Large intestine (tissue), 3 donors: ENCODE results near the gene GDNF. TPM values are rescaled to one million over a fixed set of nuclear protein-coding genes. Genes with fewer than 3 reads are reported as not detected.
"Not testable (repeated sequence)": the region's sequence is repeated elsewhere in the genome, so short reads cannot be mapped to it uniquely, and the experiment has no call there.

ENCODE experiments used
- DNase-seq, 2 donors: peaks; one replicate each; pipeline versions ENCODE4 v3.0.0 to v3.0.0-alpha.2; 2013
- H3K27ac ChIP-seq: one replicate; pipeline ENCODE4 v1.5.1; 2013; ENCODE audit warnings: low read length
- H3K27me3 ChIP-seq: 2 replicates; pipeline ENCODE4 v1.6.1; 2013; ENCODE audit warnings: low read length; ENCODE audit not compliant: control insufficient read depth, insufficient read depth
- H3K36me3 ChIP-seq: 2 replicates; pipeline ENCODE4 v1.6.1; 2013; ENCODE audit warnings: low read length; ENCODE audit not compliant: control insufficient read depth, insufficient read depth
- H3K4me1 ChIP-seq: one replicate; pipeline ENCODE4 v1.6.1; 2013; ENCODE audit warnings: low read length; ENCODE audit not compliant: control insufficient read depth, insufficient read depth
- H3K4me3 ChIP-seq: one replicate; pipeline ENCODE4 v1.5.1; 2013; ENCODE audit warnings: low read length
- H3K9me3 ChIP-seq: one replicate; pipeline ENCODE4 v1.6.1; 2013; ENCODE audit warnings: mild to moderate bottlenecking, low read depth, low read length, moderate library complexity; ENCODE audit not compliant: control insufficient read depth
- WGBS: methylation state at CpG from one replicate; pipeline ENCODE4 v1.1.5; 2013; ENCODE audit warnings: low lambda C conversion rate; ENCODE audit not compliant: insufficient coverage; 5-methylcytosine and 5-hydroxymethylcytosine counted together
- polyA plus RNA-seq: library from polyadenylated mRNA; unstranded; fragments of 120-200 nt; gene quantifications from one replicate; pipeline ENCODE4 v1.2.1, GENCODE V29; 2013

GDNF gene
- polyA plus RNA-seq, 1 donor, result 4.2 TPM

DNA sequence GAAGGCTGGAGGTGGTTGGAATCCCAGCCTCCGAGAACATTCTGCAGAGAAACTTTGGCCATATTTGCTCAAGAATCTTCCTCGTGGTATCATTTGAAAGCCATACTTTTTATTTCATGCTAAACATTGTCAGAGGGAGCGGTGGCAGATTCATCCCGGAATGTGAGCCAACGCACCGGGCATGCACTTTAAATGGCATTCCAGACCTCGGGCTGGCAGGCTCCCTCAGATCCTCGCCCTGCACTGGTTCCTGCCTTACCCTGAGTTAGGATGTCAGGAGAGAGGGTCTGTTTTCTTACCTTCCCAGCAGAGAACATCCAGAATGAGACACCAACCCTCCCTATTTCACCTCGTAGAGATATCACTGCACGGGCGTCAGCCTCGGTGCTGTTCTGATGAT is 33.8 kb downstream of the GDNF start:
- Histone ChIP-seq H3K36me3 (no peaks in the 10 kb centered on the region), H3K4me3 (no peak overlapping the region), H3K27ac (no peak overlapping the region), H3K27me3 (peaks cover 4% of the 10 kb centered on the region), H3K9me3 (no peaks in the 10 kb centered on the region), H3K4me1 (no peaks in the 10 kb centered on the region)
- no CpG with 5 or more reads among the region's 12 CpGs for WGBS
- DNase-seq, result no peak

DNA sequence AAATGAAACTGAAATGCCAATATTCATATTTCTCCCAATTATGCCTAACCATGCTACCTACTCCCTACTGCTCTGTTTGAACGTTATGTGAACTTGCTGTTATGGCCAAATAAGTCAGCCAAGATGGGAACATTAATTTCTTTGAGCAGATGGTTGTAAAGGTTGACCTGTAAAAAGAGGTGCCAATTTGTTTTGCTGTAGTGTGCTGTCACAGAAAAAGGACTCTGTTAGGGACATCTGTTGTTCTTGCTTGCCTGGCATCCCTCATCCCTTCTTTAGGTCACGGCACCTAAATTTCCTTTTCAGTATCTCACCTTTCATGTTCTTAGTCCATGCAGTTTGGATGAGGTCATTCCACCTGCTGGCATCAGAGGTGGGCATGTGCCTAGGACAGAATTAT is 35.4 kb downstream of the GDNF start:
- H3K36me3 ChIP-seq, result no peaks in the 10 kb centered on the region
- H3K27ac ChIP-seq, result no peak overlapping the region
- H3K4me1 ChIP-seq, result no peaks in the 10 kb centered on the region
- 100% methylated on average over 1 of the region's 2 CpGs for WGBS
- peaks cover 3% of the 10 kb centered on the region for H3K27me3 ChIP-seq
- H3K4me3 ChIP-seq, result no peak overlapping the region
- H3K9me3 ChIP-seq, result no peaks in the 10 kb centered on the region
- no peak for DNase-seq

DNA sequence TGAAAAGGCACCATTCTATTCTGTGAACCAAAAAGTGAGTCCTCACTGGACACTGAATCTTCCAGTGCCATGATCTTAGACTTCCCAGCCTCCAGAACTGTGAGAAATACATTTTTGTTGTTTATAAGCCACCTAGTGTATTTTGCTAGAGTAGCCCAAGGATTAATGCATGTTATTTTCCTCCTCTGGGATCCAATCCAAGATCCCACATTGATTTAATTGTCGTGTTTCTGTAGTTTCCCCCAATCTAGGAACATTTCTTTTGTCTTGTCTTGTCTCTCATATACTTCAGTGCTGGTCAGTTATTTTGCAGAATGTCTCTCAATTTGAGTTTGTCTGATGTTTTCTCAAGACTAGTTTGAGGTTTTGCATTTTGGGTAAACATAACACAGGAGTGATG is 36.4 kb downstream of the GDNF start:
- WGBS, result no CpG with 5 or more reads among the region's 1 CpG
- no peaks in the 10 kb centered on the region for H3K36me3 ChIP-seq
- H3K27ac ChIP-seq, result no peak overlapping the region
- no peak for DNase-seq
- H3K9me3 ChIP-seq, result no peaks in the 10 kb centered on the region
- H3K27me3 ChIP-seq, result peaks cover 3% of the 10 kb centered on the region
- H3K4me3 ChIP-seq, result no peak overlapping the region
- H3K4me1 ChIP-seq, result no peaks in the 10 kb centered on the region

DNA sequence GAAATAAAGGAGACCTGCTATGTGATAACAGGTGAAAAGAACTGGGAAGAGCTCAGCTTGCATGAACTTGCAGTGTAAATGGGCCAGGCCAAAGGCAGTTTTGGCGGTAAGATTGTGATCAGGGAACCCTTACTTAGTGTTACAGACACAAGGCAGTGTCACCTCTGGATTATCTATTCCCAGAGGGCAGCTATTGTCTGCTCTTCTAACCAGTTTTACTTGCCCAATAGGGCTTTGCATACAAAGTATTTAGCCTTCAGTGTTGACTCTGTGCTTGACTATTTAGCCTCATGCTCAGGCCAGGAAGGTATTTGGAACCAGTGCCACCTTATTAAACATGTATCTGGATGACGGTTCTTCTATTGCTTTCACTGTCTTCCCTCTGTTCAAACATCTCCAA is 38.3 kb downstream of the GDNF start:
- WGBS, result no CpG with 5 or more reads among the region's 2 CpGs
- no peak overlapping the region for H3K27ac ChIP-seq
- H3K27me3 ChIP-seq, result no peaks in the 10 kb centered on the region
- H3K4me1 ChIP-seq, result no peaks in the 10 kb centered on the region
- no peaks in the 10 kb centered on the region for H3K9me3 ChIP-seq
- H3K4me3 ChIP-seq, result no peak overlapping the region
- H3K36me3 ChIP-seq, result no peaks in the 10 kb centered on the region
- no peak for DNase-seq

DNA sequence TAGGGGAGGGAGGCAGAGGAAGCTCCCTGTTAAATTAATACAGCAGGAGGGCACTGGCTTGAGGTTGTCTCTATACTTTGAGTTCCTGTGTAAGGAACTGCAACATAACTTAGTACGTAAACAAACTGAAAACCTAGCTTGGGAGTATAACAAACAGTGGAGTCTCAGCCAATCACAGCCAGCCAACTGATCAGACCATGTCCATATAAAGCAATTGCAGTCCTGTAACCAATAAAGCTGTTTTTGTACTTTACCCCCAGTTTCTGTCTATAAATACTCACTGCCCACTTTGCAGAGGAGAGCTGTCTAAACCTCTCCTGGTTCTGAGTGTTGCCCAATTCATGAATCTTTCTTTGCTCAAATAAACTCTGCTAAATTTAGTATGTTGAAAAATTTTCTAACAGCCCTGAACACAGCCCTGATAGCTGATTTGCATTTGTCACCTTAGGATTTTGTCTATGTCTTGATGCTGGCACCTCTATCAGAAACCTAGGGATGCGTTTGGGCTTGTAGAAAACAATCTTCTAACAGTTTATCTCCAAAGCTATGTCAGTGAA is 39.9 kb downstream of the GDNF start:
- H3K27ac ChIP-seq, result no peak overlapping the region
- no peak for DNase-seq
- no peaks in the 10 kb centered on the region for H3K9me3 ChIP-seq
- no peaks in the 10 kb centered on the region for H3K36me3 ChIP-seq
- no peak overlapping the region for H3K4me3 ChIP-seq
- 100% methylated on average over 1 of the region's 2 CpGs for WGBS
- no peaks in the 10 kb centered on the region for H3K4me1 ChIP-seq
- no peaks in the 10 kb centered on the region for H3K27me3 ChIP-seq

DNA sequence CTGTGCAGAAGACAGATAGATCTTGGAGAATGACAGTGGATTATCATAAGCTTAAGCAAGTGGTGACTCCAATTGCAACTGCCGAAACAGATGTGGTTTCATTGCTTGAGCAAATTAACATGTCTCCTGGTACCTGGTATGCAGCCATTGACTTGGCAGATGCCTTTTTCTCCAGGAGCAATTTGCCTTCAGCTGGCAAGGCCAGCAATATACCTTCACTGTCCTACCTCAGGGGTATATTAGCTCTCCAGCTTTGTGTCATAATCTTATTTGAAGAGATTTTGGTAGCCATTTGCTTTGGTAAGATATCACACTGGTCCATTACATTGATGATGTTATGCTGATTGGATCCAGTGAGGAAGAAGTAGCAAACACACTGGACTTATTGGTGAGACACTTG is 43.4 kb downstream of the GDNF start:
- H3K9me3 ChIP-seq, H3K27ac ChIP-seq, H3K4me3 ChIP-seq, H3K4me1 ChIP-seq, DNase-seq, H3K36me3 ChIP-seq, H3K27me3 ChIP-seq: not testable (repeated sequence)
- WGBS, result no CpG with 5 or more reads among the region's 1 CpG

DNA sequence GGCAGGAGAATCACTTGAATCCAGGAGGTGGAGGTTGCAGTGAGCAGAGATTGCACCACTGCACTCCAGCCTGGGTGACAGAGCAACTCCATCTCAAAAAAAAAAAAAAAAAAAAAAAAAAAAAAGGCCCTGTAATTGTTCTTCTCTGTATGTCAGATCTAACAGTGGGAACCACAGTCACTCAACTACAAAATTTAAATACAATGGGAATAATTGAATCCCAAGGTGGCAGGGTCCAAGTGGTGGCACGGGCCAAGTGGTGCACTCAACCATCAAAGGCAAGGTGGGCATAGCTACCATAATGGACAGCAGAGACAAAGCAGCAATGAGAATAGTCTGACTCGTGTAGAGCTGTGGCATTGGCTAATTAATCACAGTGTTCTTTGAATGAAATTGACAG is 44.5 kb downstream of the GDNF start:
- not testable (repeated sequence) for DNase-seq, H3K4me1 ChIP-seq, H3K27ac ChIP-seq, H3K4me3 ChIP-seq, H3K27me3 ChIP-seq, H3K36me3 ChIP-seq, H3K9me3 ChIP-seq
- no CpG with 5 or more reads among the region's 2 CpGs for WGBS

DNA sequence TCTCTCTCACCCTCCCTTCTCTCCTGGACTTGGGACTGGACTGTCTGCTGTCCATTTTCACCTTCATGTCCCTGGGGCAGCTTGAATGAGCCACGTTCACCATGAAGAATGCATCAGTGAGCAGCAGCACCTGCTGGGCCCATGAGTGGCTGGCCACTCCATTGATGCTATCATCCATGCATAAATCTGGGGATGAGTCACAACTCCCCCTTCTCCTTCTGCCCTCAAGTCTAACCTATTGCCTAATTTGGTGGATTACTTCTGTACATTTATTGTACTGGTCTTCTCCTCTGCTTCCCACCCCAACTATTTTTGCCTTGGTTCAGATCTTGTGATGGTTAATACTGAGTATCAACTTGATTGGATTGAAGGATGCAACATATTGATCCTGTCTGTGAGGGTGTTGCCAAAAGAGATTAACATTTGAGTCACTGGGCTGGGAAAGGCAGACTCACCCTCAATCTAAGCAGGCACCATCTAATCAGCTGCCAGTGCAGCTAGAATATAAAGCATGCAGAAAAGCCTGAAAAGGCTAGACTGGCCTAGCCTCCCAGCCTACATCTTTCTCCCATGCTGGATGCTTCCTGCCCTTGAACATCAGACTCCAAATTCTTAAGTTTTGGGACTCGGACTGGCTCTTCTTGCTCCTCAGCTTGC is 46.7 kb downstream of the GDNF start:
- H3K27me3 ChIP-seq, result no peaks in the 10 kb centered on the region
- no peak overlapping the region for H3K27ac ChIP-seq
- no peak for DNase-seq
- no peaks in the 10 kb centered on the region for H3K9me3 ChIP-seq
- no peaks in the 10 kb centered on the region for H3K36me3 ChIP-seq
- no peak overlapping the region for H3K4me3 ChIP-seq
- WGBS, result no CpG with 5 or more reads among the region's 2 CpGs
- no peaks in the 10 kb centered on the region for H3K4me1 ChIP-seq

DNA sequence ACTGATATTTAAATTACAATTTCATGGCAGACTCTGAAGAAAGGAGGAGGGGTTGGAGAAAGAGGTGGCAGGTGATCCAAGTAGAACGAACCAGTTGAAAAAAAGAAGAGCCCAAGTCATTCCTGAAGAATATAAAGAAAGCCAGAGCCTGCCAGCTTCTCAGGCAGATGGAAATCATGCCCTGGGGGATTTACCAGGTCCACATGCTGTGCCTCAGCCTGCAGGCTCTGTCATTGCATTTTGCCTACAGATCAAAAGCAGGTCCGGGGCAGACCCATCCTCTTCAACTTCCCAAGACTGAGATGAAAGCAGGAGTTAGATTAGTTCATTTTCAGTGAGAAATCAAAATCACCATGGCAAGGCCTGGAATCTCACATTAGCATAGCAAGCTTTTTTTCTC is 48.5 kb downstream of the GDNF start:
- H3K27ac ChIP-seq, result no peak overlapping the region
- 50% methylated on average over 1 of the region's 2 CpGs for WGBS
- H3K36me3 ChIP-seq, result no peaks in the 10 kb centered on the region
- no peak overlapping the region for H3K4me3 ChIP-seq
- DNase-seq, result no peak
- no peaks in the 10 kb centered on the region for H3K27me3 ChIP-seq
- H3K4me1 ChIP-seq, result no peaks in the 10 kb centered on the region
- H3K9me3 ChIP-seq, result no peaks in the 10 kb centered on the region

DNA sequence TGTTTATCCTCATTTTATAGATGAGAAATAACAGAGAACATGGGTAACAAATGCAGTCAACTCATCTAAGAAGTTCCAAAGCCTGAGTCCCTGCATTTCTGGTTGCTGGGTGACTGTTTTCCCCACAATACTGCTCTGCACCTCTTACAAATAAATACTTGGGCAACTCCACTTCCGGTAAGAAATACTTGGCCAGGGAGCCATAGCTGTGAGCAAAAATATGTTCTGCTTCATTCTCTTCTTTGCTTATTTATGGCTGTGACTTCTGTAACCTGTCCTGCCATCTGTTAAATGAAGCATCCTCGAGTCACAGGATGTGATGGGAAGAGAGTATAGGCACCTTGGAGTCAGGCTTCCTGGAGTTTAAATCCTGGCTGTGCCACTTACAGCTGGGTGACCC is 49.9 kb downstream of the GDNF start:
- no CpG with 5 or more reads among the region's 2 CpGs for WGBS
- Histone ChIP-seq H3K27ac (no peak overlapping the region), H3K4me1 (no peaks in the 10 kb centered on the region), H3K9me3 (no peaks in the 10 kb centered on the region), H3K4me3 (no peak overlapping the region), H3K36me3 (no peaks in the 10 kb centered on the region), H3K27me3 (no peaks in the 10 kb centered on the region)
- no peak for DNase-seq

DNA sequence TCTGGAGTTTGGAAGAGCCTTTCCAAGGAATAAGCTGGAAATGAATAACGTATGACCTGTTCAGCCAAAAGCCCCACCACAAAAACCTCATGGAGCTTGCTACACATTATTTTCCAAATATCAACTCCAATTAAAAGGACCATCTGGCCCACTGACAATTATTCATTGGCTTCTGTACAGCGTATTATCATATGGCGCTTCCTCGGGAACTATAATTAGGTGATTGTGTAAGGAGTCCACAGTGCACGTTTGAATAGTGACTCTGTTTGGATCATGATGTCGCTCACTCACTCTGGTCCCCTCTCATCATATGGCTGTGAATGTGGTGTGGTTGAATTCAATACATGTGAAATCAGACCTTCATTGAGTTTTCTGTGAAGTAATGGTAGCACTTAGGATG is 52.1 kb downstream of the GDNF start:
- Histone ChIP-seq H3K4me3 (no peak overlapping the region), H3K9me3 (no peaks in the 10 kb centered on the region), H3K27ac (no peak overlapping the region), H3K4me1 (no peaks in the 10 kb centered on the region), H3K27me3 (no peaks in the 10 kb centered on the region), H3K36me3 (no peaks in the 10 kb centered on the region)
- WGBS, result no CpG with 5 or more reads among the region's 6 CpGs
- no peak for DNase-seq
